CD8-positive, alpha-beta memory T cell (primary cell): ENCODE results near the gene CACNA1C. TPM values are rescaled to one million over a fixed set of nuclear protein-coding genes. Genes with fewer than 3 reads are reported as not detected.

Experiments
- CTCF ChIA-PET: fragments of 350-600 bp; sonication (Branson Sonifier 250); formaldehyde crosslinking; loops from one replicate; lab custom pipeline; 2021; ENCODE audit warnings: antibody characterized with exemption; lab: Charles Lee
- POLR2A ChIA-PET: fragments of 350-600 bp; sonication (Branson Sonifier 250); formaldehyde crosslinking; loops from one replicate; lab custom pipeline; 2021; ENCODE audit warnings: antibody characterized with exemption; lab: Charles Lee
- DNase-seq, 5 donors: peaks; one replicate each; pipeline versions ENCODE4 v3.0.0 to v3.0.0-alpha.2; 2020 to 2022; ENCODE audit warnings: mixed read lengths in 1 of 5
- H3K27ac ChIP-seq: one replicate; pipeline ENCODE4 v1.7.0; 2013; ENCODE audit warnings: low read depth, mild to moderate bottlenecking, low read length, moderate library complexity
- H3K27me3 ChIP-seq: 2 replicates; pipeline ENCODE4 v1.7.0; 2013; ENCODE audit warnings: low read length, mild to moderate bottlenecking; ENCODE audit not compliant: insufficient read depth, poor library complexity, severe bottlenecking
- H3K36me3 ChIP-seq: 2 replicates; pipeline ENCODE4 v1.7.0; 2013; ENCODE audit warnings: mild to moderate bottlenecking, low read length, moderate library complexity; ENCODE audit not compliant: insufficient read depth
- H3K4me1 ChIP-seq: 2 replicates; pipeline ENCODE4 v1.7.0; 2013; ENCODE audit warnings: mild to moderate bottlenecking, low read length, moderate library complexity; ENCODE audit not compliant: insufficient read depth
- H3K4me3 ChIP-seq: 2 replicates; pipeline ENCODE4 v1.7.0; 2013; ENCODE audit warnings: mild to moderate bottlenecking, low read length
- H3K9me3 ChIP-seq: 2 replicates; pipeline ENCODE4 v1.7.0; 2013; ENCODE audit warnings: mild to moderate bottlenecking, low read length
- H3K27ac Mint-ChIP-seq, 8 donors: one replicate each; pipeline ENCODE4 v1.8.0; 2020 to 2021; ENCODE audit warnings: mixed read lengths in 8 of 8, mild to moderate bottlenecking in 6 of 8, inconsistent platforms in 3 of 8, moderate library complexity in 3 of 8
- H3K27me3 Mint-ChIP-seq, 2 donors: one replicate each; pipeline ENCODE4 v1.8.0; 2020 to 2021; ENCODE audit warnings: mixed read lengths in 2 of 2, mild to moderate bottlenecking in 1 of 2, moderate library complexity in 1 of 2
- H3K36me3 Mint-ChIP-seq, 3 donors: one replicate each; pipeline ENCODE4 v1.8.0; 2020 to 2021; ENCODE audit warnings: mixed read lengths in 3 of 3, inconsistent platforms in 1 of 3, mild to moderate bottlenecking in 1 of 3
- H3K4me1 Mint-ChIP-seq, 3 donors: one replicate each; pipeline ENCODE4 v1.8.0; 2020 to 2021; ENCODE audit warnings: mixed read lengths in 3 of 3, inconsistent platforms in 1 of 3, mild to moderate bottlenecking in 1 of 3
- H3K4me3 Mint-ChIP-seq, 7 donors: one replicate each; pipeline ENCODE4 v1.8.0; 2020 to 2021; ENCODE audit warnings: mixed read lengths in 7 of 7, mild to moderate bottlenecking in 6 of 7, moderate library complexity in 4 of 7, inconsistent platforms in 2 of 7
- H3K9me3 Mint-ChIP-seq, 5 donors: one replicate each; pipeline ENCODE4 v1.8.0; 2020 to 2022; ENCODE audit warnings: mixed read lengths in 5 of 5, mild to moderate bottlenecking in 3 of 5, moderate library complexity in 2 of 5, inconsistent platforms in 1 of 5
- polyA plus RNA-seq: library from polyadenylated mRNA; unstranded; fragments of 300-500 nt; fragmentation: Illumina TruSeq; gene quantifications from one replicate; pipeline ENCODE4 v1.2.3, GENCODE V29; 2021
- total RNA-seq, 2 experiments: library from RNA; stranded (reverse); gene quantifications; one replicate each; pipeline ENCODE4 v1.2.3, GENCODE V29; 2021

Gene CACNA1C
- total and polyA plus RNA-seq, 3 experiments from 2014 or later = 0.04 to 0.10 (median 0.04) TPM

DNA sequence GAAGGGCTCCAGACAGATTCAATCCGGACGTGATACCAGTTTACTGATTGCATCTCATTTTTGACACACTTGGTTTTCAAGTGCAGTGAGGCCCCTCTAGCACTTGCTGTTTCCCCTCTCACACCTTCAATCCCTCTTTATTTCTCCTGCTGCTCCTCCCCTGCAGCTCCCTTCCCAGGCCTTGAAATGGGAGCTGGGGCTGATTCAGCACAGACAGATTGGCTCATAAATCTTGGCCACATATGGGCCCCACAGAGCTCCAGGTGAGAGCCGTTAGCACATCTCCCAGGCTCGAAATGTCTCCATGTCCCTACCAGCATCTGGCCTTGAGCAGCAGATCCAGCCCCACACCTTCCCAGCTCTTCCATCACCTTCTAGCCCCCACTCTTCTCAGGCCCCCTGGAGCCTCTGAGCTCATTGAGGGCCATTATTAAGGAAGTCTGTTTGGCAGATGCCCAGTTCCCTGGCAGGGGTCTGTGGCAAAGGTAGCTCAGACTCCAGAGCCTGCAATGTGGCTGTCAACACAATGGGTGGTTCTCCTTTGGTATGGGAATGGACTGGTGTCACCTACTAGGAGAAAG lies 521.7 kb downstream of the CACNA1C start:
- POLR2A ChIA-PET = no interaction called here
- DNase-seq = no peak
- Histone ChIP-seq H3K36me3 (no peaks in the 10 kb centered on the region), H3K27ac (no peak overlapping the region), H3K4me1 (no peaks in the 10 kb centered on the region), H3K4me3 (no peak overlapping the region), H3K27me3 (no peaks in the 10 kb centered on the region), H3K9me3 (no peaks in the 10 kb centered on the region)
- no peaks in the 10 kb centered on the region for H3K36me3 Mint-ChIP-seq
- H3K4me3 Mint-ChIP-seq = no peak overlapping the region
- no peak overlapping the region for H3K27ac Mint-ChIP-seq
- H3K9me3 Mint-ChIP-seq = no peaks in the 10 kb centered on the region
- H3K4me1 Mint-ChIP-seq = no peaks in the 10 kb centered on the region
- peaks cover 13 to 37% of the 10 kb centered on the region in 2 donors for H3K27me3 Mint-ChIP-seq
- CTCF ChIA-PET = no interaction called here

GRCh38 chr12:2575245-2575644 lies 522.5 kb downstream of the CACNA1C start:
- H3K27ac ChIP-seq = no peak overlapping the region
- H3K4me3 ChIP-seq = no peak overlapping the region
- H3K9me3 Mint-ChIP-seq = no peaks in the 10 kb centered on the region
- no peaks in the 10 kb centered on the region for H3K36me3 ChIP-seq
- H3K4me3 Mint-ChIP-seq = no peak overlapping the region
- peaks cover 11 to 34% of the 10 kb centered on the region in 2 donors for H3K27me3 Mint-ChIP-seq
- H3K9me3 ChIP-seq = no peaks in the 10 kb centered on the region
- no peaks in the 10 kb centered on the region for H3K4me1 Mint-ChIP-seq
- H3K27ac Mint-ChIP-seq = no peak overlapping the region
- CTCF ChIA-PET = interaction anchor here (1.0 kb wide), 1 partner anchor 108 kb away, joined by 4 read pairs; no protein-coding TSS in a partner anchor
- H3K36me3 Mint-ChIP-seq = no peaks in the 10 kb centered on the region
- no peaks in the 10 kb centered on the region for H3K4me1 ChIP-seq
- DNase-seq = no peak
- H3K27me3 ChIP-seq = no peaks in the 10 kb centered on the region
- POLR2A ChIA-PET = no interaction called here

DNA sequence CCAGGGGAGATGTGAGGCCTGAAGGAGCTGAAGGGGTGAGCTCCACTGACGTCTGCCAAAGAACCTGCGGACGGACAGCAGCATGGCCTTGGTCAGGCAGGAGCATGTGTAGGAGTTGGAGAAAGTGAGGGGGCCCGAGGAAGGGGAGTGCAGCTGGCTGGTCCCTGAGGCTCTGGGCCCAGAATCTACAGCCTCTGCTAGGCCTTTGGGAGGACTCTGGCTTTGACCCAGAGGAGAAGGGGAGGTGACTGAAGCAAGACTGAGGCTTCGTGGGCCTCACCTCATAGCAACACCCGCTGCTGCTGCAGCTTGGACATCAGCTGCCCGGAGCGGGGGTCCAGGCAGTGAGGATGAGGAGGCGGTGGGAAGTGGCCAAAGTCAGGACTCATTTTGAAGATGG lies 525.4 kb downstream of the CACNA1C start:
- Histone ChIP-seq H3K4me1 (no peaks in the 10 kb centered on the region), H3K4me3 (no peak overlapping the region), H3K27me3 (no peaks in the 10 kb centered on the region), H3K36me3 (no peaks in the 10 kb centered on the region), H3K27ac (no peak overlapping the region), H3K9me3 (no peaks in the 10 kb centered on the region)
- ChIA-PET POLR2A (no interaction called here), CTCF (interaction anchor here (0.8 kb wide), 1 partner anchor 12 kb away, joined by 3 read pairs; no protein-coding TSS in a partner anchor)
- Mint-ChIP-seq H3K4me1 (peaks cover 0 to 4% (median 2%) of the 10 kb centered on the region in 3 donors), H3K4me3 (no peak overlapping the region), H3K9me3 (no peaks in the 10 kb centered on the region), H3K27ac (no peak overlapping the region), H3K27me3 (peaks cover 8 to 50% of the 10 kb centered on the region in 2 donors), H3K36me3 (no peaks in the 10 kb centered on the region)
- DNase-seq = no peak

DNA sequence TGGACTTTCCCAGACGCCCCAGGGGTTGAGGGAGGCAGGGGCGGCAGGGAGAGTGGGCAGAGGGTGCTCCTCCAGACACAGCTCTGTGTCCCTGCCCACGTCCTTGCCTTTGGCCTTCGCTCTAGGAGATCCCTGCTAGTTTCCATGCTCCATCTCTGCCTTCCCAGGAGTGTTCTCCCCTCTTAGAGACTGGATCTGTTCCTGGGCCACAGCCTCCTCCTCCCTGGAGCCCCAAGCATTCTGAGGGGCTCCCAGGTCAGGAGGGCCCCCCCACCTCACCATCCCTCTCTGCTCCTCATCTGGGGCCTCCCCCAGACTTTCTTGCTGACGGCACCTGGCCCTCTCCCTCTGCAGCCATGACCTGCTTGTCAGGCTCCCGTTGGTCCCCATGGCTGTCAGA lies 526.0 kb downstream of the CACNA1C start:
- no peak overlapping the region for H3K27ac ChIP-seq
- Mint-ChIP-seq H3K4me1 (peaks cover 0 to 7% (median 2%) of the 10 kb centered on the region in 3 donors), H3K27ac (no peak overlapping the region), H3K9me3 (no peaks in the 10 kb centered on the region), H3K27me3 (peaks cover 12 to 51% of the 10 kb centered on the region in 2 donors), H3K36me3 (no peaks in the 10 kb centered on the region), H3K4me3 (no peak overlapping the region)
- no peaks in the 10 kb centered on the region for H3K4me1 ChIP-seq
- H3K9me3 ChIP-seq = no peaks in the 10 kb centered on the region
- DNase-seq = no peak
- no peaks in the 10 kb centered on the region for H3K27me3 ChIP-seq
- POLR2A ChIA-PET = no interaction called here
- no peak overlapping the region for H3K4me3 ChIP-seq
- CTCF ChIA-PET = interaction anchor here (0.8 kb wide), 1 partner anchor 11 kb away, joined by 3 read pairs; no protein-coding TSS in a partner anchor
- no peaks in the 10 kb centered on the region for H3K36me3 ChIP-seq

DNA sequence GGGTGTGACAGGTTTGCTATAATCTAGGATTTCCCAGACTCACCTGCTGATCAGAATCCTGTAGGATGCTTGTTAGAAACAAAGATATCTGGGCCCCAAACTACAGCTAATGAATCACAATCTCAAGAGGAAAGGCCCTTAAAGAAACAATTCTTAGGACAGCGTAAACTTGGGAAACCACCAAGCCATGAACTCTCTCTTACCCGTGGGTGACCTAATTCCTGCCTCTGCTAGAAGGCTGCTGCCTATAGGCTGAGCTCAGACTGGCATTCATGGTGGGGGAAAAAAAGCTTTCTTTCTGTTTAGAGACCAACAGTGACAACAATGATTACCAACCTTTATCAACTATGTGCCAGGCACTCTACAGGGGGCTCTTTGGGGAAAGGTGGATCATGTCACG lies 528.0 kb downstream of the CACNA1C start:
- no peaks in the 10 kb centered on the region for H3K36me3 Mint-ChIP-seq
- H3K9me3 ChIP-seq = no peaks in the 10 kb centered on the region
- CTCF ChIA-PET = no interaction called here

DNA sequence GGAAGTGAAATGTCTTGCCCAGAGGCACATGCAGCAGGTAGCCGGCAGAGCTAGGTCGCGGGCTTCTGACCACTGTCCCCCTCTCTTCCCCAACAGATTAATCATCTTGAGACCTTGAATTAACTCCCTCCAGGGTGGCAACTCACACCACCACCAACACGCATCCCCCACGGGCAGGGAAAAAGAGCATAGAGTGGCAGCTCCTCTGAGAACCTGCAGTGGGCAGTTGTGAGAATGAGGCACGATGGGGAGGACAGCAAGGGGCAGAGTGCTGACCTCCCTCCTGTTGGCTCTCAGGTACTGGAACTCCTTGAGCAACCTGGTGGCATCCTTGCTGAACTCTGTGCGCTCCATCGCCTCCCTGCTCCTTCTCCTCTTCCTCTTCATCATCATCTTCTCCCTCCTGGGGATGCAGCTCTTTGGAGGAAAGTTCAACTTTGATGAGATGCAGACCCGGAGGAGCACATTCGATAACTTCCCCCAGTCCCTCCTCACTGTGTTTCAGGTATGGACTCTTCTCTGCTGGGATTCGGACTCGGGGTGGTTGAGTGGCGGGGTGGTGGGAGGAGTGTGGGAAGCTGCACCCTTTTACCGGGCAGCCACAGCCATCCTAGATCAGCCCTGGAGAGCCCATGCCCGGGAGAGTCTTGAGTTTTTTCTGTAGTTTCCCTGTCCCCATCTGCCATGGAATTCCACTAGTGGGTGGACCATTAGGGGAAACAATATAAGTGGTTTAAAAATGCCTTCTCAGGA lies 528.7 kb downstream of the CACNA1C start:
- no peaks in the 10 kb centered on the region for H3K9me3 ChIP-seq
- no peak for DNase-seq
- H3K4me1 ChIP-seq = no peaks in the 10 kb centered on the region
- H3K4me3 ChIP-seq = no peak overlapping the region
- peaks cover 18 to 58% of the 10 kb centered on the region in 2 donors for H3K27me3 Mint-ChIP-seq
- H3K36me3 Mint-ChIP-seq = no peaks in the 10 kb centered on the region
- CTCF ChIA-PET = no interaction called here
- no peak overlapping the region for H3K4me3 Mint-ChIP-seq
- no peak overlapping the region for H3K27ac ChIP-seq
- H3K4me1 Mint-ChIP-seq = peaks cover 0 to 7% (median 2%) of the 10 kb centered on the region in 3 donors
- no peaks in the 10 kb centered on the region for H3K36me3 ChIP-seq
- no peaks in the 10 kb centered on the region for H3K9me3 Mint-ChIP-seq
- H3K27me3 ChIP-seq = peaks cover 3% of the 10 kb centered on the region
- POLR2A ChIA-PET = no interaction called here
- H3K27ac Mint-ChIP-seq = peak overlapping the region in 1 of 8 donors; percentile 43

More for the DNA sequence above, 528.0 kb downstream of the CACNA1C start:
- POLR2A ChIA-PET = no interaction called here
- H3K4me1 ChIP-seq = no peaks in the 10 kb centered on the region
- no peak overlapping the region for H3K4me3 Mint-ChIP-seq
- no peaks in the 10 kb centered on the region for H3K36me3 ChIP-seq
- H3K4me3 ChIP-seq = no peak overlapping the region
- peaks cover 0 to 7% (median 2%) of the 10 kb centered on the region in 3 donors for H3K4me1 Mint-ChIP-seq
- peaks cover 18 to 54% of the 10 kb centered on the region in 2 donors for H3K27me3 Mint-ChIP-seq
- H3K27ac Mint-ChIP-seq = peak overlapping the region in 1 of 8 donors; percentile 43
- H3K27ac ChIP-seq = no peak overlapping the region
- no peaks in the 10 kb centered on the region for H3K27me3 ChIP-seq
- no peak for DNase-seq
- H3K9me3 Mint-ChIP-seq = no peaks in the 10 kb centered on the region

DNA sequence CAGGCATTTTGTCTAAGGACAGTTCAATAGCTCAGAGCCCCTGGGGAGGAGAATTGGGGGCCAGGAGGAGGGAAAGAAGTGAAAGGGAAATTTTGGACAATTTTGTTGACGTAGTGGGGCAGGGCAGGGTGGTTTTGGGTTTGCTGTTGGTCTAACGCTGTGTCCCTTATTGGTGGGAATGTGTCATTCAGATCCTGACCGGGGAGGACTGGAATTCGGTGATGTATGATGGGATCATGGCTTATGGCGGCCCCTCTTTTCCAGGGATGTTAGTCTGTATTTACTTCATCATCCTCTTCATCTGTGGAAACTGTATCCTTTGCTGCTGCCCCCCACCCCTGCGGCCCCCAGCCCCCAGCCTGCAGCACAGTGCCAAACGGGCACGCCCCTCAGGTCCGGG lies 529.8 kb downstream of the CACNA1C start:
- POLR2A ChIA-PET = no interaction called here
- Histone ChIP-seq H3K4me3 (no peak overlapping the region), H3K9me3 (no peaks in the 10 kb centered on the region), H3K4me1 (no peaks in the 10 kb centered on the region), H3K27me3 (peaks cover 8% of the 10 kb centered on the region), H3K27ac (no peak overlapping the region), H3K36me3 (no peaks in the 10 kb centered on the region)
- Mint-ChIP-seq H3K36me3 (no peaks in the 10 kb centered on the region), H3K27me3 (peaks cover 17 to 67% of the 10 kb centered on the region in 2 donors), H3K9me3 (no peaks in the 10 kb centered on the region), H3K27ac (peak overlapping the region in 1 of 8 donors; percentile 47), H3K4me1 (peaks cover 0 to 7% (median 2%) of the 10 kb centered on the region in 3 donors), H3K4me3 (no peak overlapping the region)
- DNase-seq = no peak
- CTCF ChIA-PET = interaction anchor here (1.0 kb wide), 1 partner anchor 12 kb away, joined by 4 read pairs; no protein-coding TSS in a partner anchor

GRCh38 chr12:2583091-2583497 lies 530.3 kb downstream of the CACNA1C start:
- no peaks in the 10 kb centered on the region for H3K9me3 Mint-ChIP-seq

More at GRCh38 chr12:2583091-2583497, 530.3 kb downstream of the CACNA1C start:
- H3K4me3 Mint-ChIP-seq = no peak overlapping the region
- Histone ChIP-seq H3K4me3 (no peak overlapping the region), H3K9me3 (no peaks in the 10 kb centered on the region), H3K27me3 (peaks cover 8% of the 10 kb centered on the region), H3K4me1 (no peaks in the 10 kb centered on the region), H3K27ac (no peak overlapping the region), H3K36me3 (no peaks in the 10 kb centered on the region)
- H3K27ac Mint-ChIP-seq = no peak overlapping the region
- CTCF ChIA-PET = interaction anchor here (1.0 kb wide), 1 partner anchor 12 kb away, joined by 4 read pairs; no protein-coding TSS in a partner anchor
- no peaks in the 10 kb centered on the region for H3K36me3 Mint-ChIP-seq
- POLR2A ChIA-PET = no interaction called here
- H3K4me1 Mint-ChIP-seq = peaks cover 0 to 7% (median 2%) of the 10 kb centered on the region in 3 donors
- peak in 3 of 5 donors; percentile 5 to 15 (median 8) for DNase-seq
- peaks cover 17 to 71% of the 10 kb centered on the region in 2 donors for H3K27me3 Mint-ChIP-seq
